Activated CD8-positive, alpha-beta memory T cell treated with anti-CD3 and anti-CD28 coated beads, Interleukin-2, amount 50 U/mL, for 24 hours (primary cell): Measurements from ENCODE around the gene COL18A1.

ENCODE experiments used
- DNase-seq: peaks from one replicate; pipeline ENCODE4 v3.0.0-alpha.2; 2020; ENCODE audit errors: extremely low read depth

COL18A1 gene

GRCh38 chr21:45383111-45383614 is 21.8 kb upstream of the COL18A1 start:
- no peak for DNase-seq

GRCh38 chr21:45383615-45384201 is 21.3 kb upstream of the COL18A1 start:
- no peak for DNase-seq

GRCh38 chr21:45384656-45385548 is 20.1 kb upstream of the COL18A1 start:
- DNase-seq = no peak

GRCh38 chr21:45385549-45386050 is 19.4 kb upstream of the COL18A1 start:
- DNase-seq = no peak

GRCh38 chr21:45386336-45386727 is 18.6 kb upstream of the COL18A1 start:
- no peak for DNase-seq

GRCh38 chr21:45386728-45387371 is 18.1 kb upstream of the COL18A1 start:
- no peak for DNase-seq

GRCh38 chr21:45387506-45387905 is 17.5 kb upstream of the COL18A1 start:
- no peak for DNase-seq

GRCh38 chr21:45388011-45388521 is 16.9 kb upstream of the COL18A1 start:
- no peak for DNase-seq

- no peak for DNase-seq
These were observed 16.2 kb upstream of the COL18A1 start for GRCh38 chr21:45388611-45389296.

- no peak for DNase-seq
These were observed 14.7 kb upstream of the COL18A1 start for GRCh38 chr21:45390121-45390751.

GRCh38 chr21:45390831-45391742 is 13.9 kb upstream of the COL18A1 start:
- no peak for DNase-seq

GRCh38 chr21:45391743-45392572 is 13.0 kb upstream of the COL18A1 start:
- no peak for DNase-seq

GRCh38 chr21:45392573-45392971 is 12.4 kb upstream of the COL18A1 start:
- no peak for DNase-seq

GRCh38 chr21:45393021-45393420 is 11.9 kb upstream of the COL18A1 start:
- DNase-seq = no peak

GRCh38 chr21:45393833-45394638 is 10.9 kb upstream of the COL18A1 start:
- no peak for DNase-seq

GRCh38 chr21:45396620-45396995 is 8.4 kb upstream of the COL18A1 start:
- DNase-seq = no peak

GRCh38 chr21:45397381-45397780 is 7.6 kb upstream of the COL18A1 start:
- no peak for DNase-seq

GRCh38 chr21:45401054-45401518 is 3.9 kb upstream of the COL18A1 start:
- no peak for DNase-seq
